Omental fat pad (tissue), 4 donors: ENCODE measurements around the gene FSIP1. TPM values are rescaled to one million over a fixed set of nuclear protein-coding genes. Genes with fewer than 3 reads are reported as not detected.

Experiments
- ATAC-seq: fragments of 150-250 bp; one replicate; pipeline ENCODE4 v1.9.1; 2016; ENCODE audit warnings: mild to moderate bottlenecking, moderate library complexity; ENCODE audit not compliant: low FRiP score
- DNase-seq: peaks from one replicate; pipeline ENCODE4 v3.0.0-alpha.2; 2019; ENCODE audit warnings: low spot score
- total RNA-seq, 4 donors: library from RNA; depleted of rRNA; stranded (reverse); fragments of >200 nt; gene quantifications; one replicate each; pipeline ENCODE4 v1.1.0, GENCODE V29; 2016
- TF ChIP-seq, protein P1 (sequence below), 3 donors: fragments of 450-650 bp; IDR thresholded peaks; one replicate each; pipeline ENCODE4 v1.5.1; 2016 to 2017; ENCODE audit warnings: antibody characterized with exemption in 3 of 3, mild to moderate bottlenecking in 3 of 3, moderate library complexity in 2 of 3

The FSIP1 gene
- total RNA-seq, 4 donors from 2014 or later = 0.32 to 0.48 (median 0.41) TPM

DNA sequence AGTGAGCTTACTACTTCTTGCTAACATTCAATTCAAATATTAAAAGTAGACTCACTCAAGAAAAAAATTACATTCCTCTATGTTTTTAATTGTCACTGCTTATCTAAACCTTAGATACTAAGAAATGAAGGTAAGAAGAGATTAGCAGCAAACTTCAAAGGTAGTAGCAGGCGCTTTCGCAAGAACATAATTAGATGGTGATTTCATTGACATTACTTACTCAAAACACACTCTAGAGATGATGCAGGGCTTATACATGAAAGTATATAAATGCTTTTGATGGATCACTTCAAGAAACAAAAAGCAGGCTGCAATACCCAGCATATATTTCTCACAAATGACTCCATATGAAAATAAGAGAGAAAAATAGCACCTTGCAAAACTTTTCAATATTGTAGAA is 86.8 kb downstream of the FSIP1 start:
- ATAC-seq (no peak), DNase-seq (no peak)
- TF ChIP-seq, protein P1, sequence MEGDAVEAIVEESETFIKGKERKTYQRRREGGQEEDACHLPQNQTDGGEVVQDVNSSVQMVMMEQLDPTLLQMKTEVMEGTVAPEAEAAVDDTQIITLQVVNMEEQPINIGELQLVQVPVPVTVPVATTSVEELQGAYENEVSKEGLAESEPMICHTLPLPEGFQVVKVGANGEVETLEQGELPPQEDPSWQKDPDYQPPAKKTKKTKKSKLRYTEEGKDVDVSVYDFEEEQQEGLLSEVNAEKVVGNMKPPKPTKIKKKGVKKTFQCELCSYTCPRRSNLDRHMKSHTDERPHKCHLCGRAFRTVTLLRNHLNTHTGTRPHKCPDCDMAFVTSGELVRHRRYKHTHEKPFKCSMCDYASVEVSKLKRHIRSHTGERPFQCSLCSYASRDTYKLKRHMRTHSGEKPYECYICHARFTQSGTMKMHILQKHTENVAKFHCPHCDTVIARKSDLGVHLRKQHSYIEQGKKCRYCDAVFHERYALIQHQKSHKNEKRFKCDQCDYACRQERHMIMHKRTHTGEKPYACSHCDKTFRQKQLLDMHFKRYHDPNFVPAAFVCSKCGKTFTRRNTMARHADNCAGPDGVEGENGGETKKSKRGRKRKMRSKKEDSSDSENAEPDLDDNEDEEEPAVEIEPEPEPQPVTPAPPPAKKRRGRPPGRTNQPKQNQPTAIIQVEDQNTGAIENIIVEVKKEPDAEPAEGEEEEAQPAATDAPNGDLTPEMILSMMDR (IDR thresholded peaks at IDR 0.05) = no peak

DNA sequence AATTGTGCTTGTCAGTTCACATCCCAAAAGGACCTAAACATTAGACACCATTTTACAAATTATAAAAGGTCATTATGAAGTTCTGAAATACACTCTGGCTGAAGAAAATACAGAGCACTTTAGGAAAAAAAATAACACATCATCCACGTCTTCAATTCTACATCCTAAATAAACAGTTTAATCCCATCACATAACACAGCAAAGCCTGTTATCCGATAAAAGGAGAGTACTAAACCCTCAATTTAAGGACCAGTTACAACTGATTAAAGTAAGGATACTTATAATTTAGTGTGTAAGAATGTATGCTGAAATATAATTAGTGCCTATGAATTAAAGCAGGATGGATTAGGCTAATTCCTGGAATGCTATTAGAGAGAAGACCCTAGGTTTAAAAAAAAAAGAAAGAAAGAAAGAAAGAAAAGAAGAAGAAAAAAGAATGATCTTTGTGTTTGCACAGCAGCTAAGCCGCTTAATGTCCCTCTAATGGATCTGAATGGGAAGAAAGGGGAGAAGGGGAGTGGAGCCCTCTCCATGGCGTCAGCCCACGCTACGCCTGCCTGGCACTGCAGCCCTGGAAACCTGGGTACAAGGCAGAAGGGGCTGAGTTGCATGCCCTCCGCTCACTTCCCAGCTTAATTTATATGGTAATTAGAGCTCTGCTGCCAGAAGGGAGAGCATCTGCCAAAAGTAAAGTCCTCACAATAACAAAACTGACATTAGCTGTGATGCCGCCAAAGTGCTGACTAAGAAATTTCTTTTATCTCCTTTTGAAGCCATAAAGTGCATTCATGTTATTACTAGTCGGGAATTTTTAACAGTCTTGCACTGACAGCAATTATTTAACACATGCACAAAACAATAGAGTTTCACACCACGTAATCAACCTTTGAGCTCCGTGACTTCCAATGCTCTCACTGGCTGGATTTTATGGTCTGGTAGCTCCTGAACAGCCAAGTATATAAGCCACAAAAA is 90.0 kb downstream of the FSIP1 start:
- no peak for ATAC-seq
- TF ChIP-seq, protein P1 (IDR thresholded peaks at IDR 0.05) = no peak

DNA sequence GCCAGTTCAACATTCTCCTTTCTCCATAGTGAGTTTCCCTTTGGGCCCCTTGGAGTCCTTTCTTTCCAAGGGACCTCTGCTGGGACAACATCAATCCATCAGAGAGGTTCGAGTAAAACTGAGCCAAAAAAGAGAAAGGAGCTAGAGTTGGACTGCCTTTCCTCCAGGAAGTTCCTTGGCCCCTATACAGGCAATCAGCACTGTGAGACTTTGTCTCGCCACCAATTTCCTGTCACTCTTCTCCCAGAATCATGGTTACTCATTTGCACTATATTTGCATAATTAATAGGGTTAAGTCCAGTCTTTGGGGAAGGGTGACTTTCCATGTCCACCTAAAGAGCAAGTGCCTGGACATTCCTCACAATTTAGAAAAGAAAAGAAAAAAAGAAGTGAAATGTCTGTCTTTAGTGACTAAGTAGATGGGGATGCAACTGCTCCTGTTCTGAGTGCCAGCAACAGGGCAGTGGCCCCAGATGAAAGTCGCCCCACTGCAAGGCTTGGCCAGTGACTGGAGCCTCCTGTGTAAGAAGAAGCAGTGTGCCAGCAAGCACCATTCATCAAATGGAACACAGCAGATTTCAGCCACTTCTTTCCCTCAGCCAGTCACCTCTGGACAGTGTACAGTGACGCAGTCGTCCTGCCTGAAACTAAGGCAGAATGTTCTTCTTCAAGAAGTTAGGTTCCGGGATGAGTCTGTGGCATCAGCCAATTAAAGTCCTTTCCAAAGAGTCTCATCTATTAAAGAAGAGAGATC is 91.6 kb downstream of the FSIP1 start:
- DNase-seq (no peak), ATAC-seq (no peak)
- TF ChIP-seq, protein P1 (IDR thresholded peaks at IDR 0.05) = no peak

More for the DNA sequence above, 90.0 kb downstream of the FSIP1 start:
- DNase-seq = no peak

DNA sequence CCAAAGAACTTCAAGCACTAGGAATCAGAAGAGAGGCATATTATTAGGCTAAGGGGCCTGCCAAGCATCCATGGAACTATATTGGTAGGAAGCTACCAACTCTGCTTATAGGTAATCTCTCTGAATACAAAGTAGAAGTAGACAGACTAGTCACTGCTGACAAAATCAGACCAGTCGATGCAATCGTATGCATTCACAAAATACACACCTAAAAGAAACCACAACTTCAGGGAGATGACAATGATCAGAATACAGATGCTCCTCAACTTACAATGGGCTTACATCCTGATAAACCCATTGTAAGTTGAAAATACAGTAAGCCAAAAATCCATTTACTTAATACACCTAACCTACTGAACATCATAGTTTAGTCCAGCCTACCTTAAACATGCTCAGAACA is 94.7 kb downstream of the FSIP1 start:
- ATAC-seq (no peak), DNase-seq (no peak)
- TF ChIP-seq, protein P1 (IDR thresholded peaks at IDR 0.05) = no peak

DNA sequence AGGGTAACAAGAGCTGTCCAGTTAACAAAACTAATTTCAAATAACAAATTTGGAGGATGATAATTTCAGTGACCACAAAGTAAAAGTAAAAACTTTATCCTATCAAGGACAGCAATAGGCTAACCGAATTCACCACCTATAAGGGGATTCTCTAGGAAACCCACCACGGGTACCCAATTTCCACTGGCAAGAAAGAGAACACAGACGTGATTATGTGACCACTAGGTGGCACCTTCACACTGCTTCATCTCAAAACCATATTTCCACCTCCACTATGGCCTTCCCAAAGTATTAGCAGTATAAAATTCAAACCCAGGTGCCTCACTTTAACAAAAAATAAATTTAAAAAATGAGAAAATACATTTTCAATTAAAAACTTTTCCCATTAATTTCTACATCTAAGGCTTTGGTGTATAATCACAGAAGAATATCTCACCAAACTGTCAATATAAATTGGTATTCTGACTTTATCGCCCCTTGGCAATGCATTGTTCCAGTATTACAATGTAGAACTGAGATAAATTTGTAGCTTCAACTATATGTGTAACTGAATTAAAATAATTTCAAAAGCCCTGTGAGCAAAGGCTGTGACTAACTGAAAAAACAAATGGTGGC is 96.5 kb downstream of the FSIP1 start:
- ATAC-seq (no peak), DNase-seq (no peak)
- TF ChIP-seq, protein P1 (IDR thresholded peaks at IDR 0.05) = no peak

DNA sequence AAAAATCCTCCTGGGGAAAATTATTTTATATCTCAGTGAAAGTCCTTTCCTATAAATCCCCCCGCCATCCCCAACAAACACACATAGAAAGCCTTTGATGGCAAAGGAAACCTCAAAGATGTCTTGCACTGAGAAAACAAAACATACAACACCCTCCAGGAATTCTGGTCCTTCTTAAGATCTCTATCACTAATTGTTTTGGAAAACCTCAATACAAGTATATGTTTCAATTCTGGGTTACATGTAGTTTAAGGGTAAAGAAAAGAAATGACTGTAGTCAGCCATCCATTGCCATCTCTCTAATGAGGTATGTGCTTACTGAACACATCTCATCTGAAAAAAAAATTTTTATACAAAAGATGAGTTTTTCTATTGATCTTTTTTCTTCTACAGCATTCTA is 97.3 kb downstream of the FSIP1 start:
- no peak for DNase-seq
- TF ChIP-seq, protein P1 (IDR thresholded peaks at IDR 0.05) = no peak
- ATAC-seq = no peak
